ENCODE data around the gene CANT1.

DNA sequence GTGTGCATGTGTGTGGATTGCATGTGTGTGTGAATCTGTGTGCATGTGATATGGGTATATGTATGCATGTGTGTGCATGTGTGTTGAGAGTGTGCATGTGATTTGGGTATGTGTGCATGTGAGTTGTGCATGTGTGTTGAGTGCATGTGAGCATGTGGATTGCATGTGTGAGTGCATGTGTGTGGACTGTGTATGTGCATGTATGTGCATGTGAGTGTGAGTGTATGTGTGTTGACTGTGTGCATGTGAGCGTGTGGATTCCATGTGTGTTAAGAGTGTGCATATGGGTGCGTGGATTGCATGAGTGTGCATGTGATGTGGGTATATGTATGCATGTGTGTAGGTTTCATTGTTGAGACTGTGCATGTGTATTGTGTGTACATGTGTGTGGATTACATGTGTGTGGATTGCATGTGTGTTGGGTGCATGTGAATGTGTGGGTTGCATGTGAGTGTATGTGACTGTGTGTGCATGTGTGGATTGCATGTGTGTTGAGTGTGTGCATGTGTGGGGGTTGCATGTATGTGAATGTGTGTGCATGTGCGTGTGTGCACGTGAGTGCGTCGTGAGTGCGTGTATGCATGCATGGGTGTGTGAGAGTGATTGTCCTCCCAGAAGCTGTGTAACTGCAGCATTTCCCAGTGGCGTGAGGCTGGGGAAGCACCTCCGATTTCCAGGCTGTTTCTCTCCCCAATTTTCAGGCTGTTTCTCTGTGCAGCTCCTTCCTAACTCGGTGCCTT, 33.8 kb upstream of the CANT1 start:
- TF ChIP-seq, protein P1, sequence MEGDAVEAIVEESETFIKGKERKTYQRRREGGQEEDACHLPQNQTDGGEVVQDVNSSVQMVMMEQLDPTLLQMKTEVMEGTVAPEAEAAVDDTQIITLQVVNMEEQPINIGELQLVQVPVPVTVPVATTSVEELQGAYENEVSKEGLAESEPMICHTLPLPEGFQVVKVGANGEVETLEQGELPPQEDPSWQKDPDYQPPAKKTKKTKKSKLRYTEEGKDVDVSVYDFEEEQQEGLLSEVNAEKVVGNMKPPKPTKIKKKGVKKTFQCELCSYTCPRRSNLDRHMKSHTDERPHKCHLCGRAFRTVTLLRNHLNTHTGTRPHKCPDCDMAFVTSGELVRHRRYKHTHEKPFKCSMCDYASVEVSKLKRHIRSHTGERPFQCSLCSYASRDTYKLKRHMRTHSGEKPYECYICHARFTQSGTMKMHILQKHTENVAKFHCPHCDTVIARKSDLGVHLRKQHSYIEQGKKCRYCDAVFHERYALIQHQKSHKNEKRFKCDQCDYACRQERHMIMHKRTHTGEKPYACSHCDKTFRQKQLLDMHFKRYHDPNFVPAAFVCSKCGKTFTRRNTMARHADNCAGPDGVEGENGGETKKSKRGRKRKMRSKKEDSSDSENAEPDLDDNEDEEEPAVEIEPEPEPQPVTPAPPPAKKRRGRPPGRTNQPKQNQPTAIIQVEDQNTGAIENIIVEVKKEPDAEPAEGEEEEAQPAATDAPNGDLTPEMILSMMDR (IDR thresholded peaks at IDR 0.05), result no peak
- no peak for TF ChIP-seq POLR2A (IDR thresholded peaks at IDR 0.05)
